GM06990 (cell line): ENCODE results near the gene RYR2.

ENCODE experiments used
- DNase-seq: peaks from one replicate; pipeline ENCODE4 v3.0.0-alpha.2; 2011; ENCODE audit not compliant: insufficient read length; ENCODE audit errors: extremely low read depth
- H3K27me3 ChIP-seq: replicated peaks from 2 replicates; pipeline ENCODE4 v1.6.0; 2011; ENCODE audit warnings: low read length; ENCODE audit not compliant: control insufficient read depth, insufficient read depth
- H3K36me3 ChIP-seq: 2 replicates; pipeline ENCODE4 v1.5.1; 2011; ENCODE audit warnings: low read length; ENCODE audit not compliant: control insufficient read depth, insufficient read depth
- H3K4me3 ChIP-seq: replicated peaks from 2 replicates; pipeline ENCODE4 v1.5.1; 2011; ENCODE audit warnings: low read depth, mild to moderate bottlenecking, control low read depth, low read length
- TF ChIP-seq, protein P1 (sequence below): IDR thresholded peaks from 2 replicates; pipeline ENCODE4 v1.5.1; 2011; ENCODE audit warnings: low read length, control low read depth, mild to moderate bottlenecking, inconsistent platforms; ENCODE audit not compliant: insufficient read depth, poor library complexity, severe bottlenecking

RYR2 gene

DNA sequence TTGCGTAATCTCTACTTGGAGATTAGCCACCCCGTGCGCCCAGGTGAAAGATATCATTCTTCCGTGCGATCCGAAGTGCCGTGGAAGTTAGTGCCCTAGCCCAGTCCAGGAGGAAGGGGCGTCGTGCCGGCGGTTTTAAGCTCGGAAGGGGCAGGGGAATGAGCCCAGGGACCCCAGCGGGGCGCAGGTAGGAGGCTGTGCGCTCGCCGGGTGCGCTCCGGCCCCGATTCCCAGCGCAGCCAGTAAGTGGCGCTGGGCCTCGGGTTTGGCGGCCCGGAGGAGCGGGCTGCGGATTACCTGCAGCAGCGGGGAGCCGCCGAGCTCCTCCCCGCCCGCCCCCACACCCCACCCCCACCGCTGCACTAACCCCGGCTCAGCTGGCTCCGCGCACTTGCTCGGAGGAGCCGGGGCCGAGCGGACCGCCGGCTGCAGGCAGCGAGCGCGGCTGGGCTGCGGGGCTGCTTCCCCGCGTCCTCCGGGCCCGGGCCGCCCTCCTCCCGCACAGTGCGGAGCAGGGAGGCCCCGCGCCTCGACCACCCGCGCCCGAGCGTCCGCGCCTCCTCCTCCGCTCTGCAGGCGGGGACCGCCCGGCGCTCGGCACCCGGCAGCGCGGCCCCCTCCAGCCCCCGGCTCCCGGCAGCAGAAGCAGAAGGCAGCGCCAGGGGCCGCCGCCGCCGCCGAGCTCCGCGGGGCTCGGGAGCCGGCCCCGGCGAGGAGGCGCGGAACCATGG, at the start of gene RYR2:
Gene RYR2 (plus strand): TSS at position 390 of the 731 bp plus-strand sequence. CDS start 338 bp downstream, at position 728.
- peak; percentile 18 for DNase-seq
- H3K36me3 ChIP-seq, result no peaks in the 10 kb centered on the region
- H3K27me3 ChIP-seq, result no peaks in the 10 kb centered on the region; the same call in 1 of the 2 replicates
- TF ChIP-seq, protein P1, sequence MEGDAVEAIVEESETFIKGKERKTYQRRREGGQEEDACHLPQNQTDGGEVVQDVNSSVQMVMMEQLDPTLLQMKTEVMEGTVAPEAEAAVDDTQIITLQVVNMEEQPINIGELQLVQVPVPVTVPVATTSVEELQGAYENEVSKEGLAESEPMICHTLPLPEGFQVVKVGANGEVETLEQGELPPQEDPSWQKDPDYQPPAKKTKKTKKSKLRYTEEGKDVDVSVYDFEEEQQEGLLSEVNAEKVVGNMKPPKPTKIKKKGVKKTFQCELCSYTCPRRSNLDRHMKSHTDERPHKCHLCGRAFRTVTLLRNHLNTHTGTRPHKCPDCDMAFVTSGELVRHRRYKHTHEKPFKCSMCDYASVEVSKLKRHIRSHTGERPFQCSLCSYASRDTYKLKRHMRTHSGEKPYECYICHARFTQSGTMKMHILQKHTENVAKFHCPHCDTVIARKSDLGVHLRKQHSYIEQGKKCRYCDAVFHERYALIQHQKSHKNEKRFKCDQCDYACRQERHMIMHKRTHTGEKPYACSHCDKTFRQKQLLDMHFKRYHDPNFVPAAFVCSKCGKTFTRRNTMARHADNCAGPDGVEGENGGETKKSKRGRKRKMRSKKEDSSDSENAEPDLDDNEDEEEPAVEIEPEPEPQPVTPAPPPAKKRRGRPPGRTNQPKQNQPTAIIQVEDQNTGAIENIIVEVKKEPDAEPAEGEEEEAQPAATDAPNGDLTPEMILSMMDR, result peak; percentile 13
- no peak within 1 kb of the TSS for H3K4me3 ChIP-seq

DNA sequence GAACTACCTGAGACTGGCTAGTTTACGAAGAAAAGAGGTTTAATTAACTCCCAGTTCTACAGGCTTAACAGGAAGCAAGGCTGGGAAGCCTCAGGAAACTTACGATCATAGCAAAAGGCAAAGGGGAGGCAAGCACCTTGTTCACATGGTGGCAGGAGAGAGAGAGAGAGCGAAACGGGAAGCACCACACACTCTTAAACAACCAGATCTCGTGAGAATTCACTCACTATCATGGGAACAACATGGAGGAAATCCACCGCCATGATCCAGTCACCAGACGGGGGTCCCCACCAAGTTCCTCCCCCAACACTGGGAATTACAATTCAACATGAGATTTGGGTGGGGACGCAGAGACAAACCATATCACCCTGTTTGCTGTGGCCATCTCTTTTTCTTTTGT, 49.5 kb upstream of the RYR2 start:
- Histone ChIP-seq H3K27me3 (no peaks in the 10 kb centered on the region), H3K4me3 (no peak overlapping the region), H3K36me3 (no peaks in the 10 kb centered on the region)
- TF ChIP-seq, protein P1, result no peak
- no peak for DNase-seq

DNA sequence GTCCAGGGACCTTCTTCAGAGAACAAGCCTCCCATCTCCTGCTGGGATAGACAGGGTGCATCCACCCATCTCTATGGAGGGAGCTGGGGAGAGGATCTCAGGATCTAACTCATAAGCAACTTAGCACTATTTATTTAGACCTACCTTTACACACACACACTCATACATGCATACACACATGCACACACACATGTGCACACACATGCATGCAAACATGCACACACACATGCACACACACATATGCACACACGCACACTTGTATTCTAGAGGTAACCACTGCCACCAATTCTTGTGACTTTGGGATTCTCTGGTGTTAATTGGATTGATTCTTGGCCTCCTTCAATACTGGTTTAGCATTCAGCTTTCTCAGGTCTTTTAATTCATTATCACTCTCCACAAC, 47.5 kb upstream of the RYR2 start:
- no peaks in the 10 kb centered on the region for H3K27me3 ChIP-seq
- TF ChIP-seq, protein P1, result no peak
- H3K36me3 ChIP-seq, result no peaks in the 10 kb centered on the region
- no peak overlapping the region for H3K4me3 ChIP-seq
- DNase-seq, result no peak

DNA sequence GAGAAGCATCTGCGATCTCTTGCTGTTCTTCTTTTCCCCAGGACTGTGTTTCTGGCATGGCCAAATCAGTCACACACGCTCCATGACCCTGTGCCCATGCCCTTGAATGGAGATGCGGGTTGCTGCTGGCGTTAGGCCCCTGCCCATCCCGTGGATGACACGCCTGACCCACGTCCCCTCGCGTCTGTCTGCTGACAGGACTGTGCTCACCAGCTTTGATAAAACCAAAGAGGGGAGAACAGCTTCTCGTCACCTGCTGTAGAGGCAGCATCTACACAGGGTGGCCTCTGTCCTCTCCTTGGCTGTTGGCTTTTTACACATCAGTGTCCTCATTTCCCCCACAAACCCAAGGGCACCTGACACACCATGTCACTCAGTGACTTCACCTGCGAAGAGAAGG, 44.6 kb upstream of the RYR2 start:
- TF ChIP-seq, protein P1, result no peak
- Histone ChIP-seq H3K4me3 (no peak overlapping the region), H3K36me3 (no peaks in the 10 kb centered on the region), H3K27me3 (no peaks in the 10 kb centered on the region; the same call in 1 of the 2 replicates)
- no peak for DNase-seq

DNA sequence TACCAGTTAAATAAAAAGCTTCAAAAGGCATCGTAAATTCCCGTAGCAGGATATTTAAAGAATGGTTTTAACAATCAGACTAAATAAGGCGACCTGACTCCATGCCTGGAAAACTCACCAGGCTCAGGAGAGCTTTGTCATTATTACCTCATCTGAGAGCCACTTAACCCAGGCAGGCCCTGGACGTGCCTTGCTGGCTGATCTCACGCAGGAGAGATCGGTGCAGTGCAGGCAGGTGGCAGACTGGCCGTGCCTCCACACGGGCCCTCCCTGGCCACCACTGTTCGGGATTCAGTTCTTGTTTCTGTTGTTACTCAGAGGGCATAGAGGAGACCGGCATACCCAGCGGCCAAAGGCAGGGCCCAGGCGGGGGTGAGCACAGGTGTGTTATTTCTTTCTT, 44.1 kb upstream of the RYR2 start:
- DNase-seq, result no peak
- Histone ChIP-seq H3K4me3 (no peak overlapping the region), H3K36me3 (no peaks in the 10 kb centered on the region), H3K27me3 (no peaks in the 10 kb centered on the region; the same call in 1 of the 2 replicates)
- TF ChIP-seq, protein P1, result no peak
